C4-2B (cell line): ENCODE results near the gene ANKH.
"Not testable (repeated sequence)": the region's sequence is repeated elsewhere in the genome, so short reads cannot be mapped to it uniquely, and the experiment has no call there.

Experiments used
- H3K27ac ChIP-seq: fragments of 450-650 bp; 2 replicates; pipeline ENCODE4 v1.5.1; 2017
- ZFX ChIP-seq: fragments of 450-650 bp; IDR thresholded peaks from 2 replicates; pipeline ENCODE4 v1.6.1; 2017
- TF ChIP-seq, protein P1 (sequence below): fragments of 450-650 bp; conservative IDR thresholded peaks from 2 replicates; pipeline ENCODE4 v1.5.1; 2017; ENCODE audit warnings: mild to moderate bottlenecking

ANKH gene

DNA sequence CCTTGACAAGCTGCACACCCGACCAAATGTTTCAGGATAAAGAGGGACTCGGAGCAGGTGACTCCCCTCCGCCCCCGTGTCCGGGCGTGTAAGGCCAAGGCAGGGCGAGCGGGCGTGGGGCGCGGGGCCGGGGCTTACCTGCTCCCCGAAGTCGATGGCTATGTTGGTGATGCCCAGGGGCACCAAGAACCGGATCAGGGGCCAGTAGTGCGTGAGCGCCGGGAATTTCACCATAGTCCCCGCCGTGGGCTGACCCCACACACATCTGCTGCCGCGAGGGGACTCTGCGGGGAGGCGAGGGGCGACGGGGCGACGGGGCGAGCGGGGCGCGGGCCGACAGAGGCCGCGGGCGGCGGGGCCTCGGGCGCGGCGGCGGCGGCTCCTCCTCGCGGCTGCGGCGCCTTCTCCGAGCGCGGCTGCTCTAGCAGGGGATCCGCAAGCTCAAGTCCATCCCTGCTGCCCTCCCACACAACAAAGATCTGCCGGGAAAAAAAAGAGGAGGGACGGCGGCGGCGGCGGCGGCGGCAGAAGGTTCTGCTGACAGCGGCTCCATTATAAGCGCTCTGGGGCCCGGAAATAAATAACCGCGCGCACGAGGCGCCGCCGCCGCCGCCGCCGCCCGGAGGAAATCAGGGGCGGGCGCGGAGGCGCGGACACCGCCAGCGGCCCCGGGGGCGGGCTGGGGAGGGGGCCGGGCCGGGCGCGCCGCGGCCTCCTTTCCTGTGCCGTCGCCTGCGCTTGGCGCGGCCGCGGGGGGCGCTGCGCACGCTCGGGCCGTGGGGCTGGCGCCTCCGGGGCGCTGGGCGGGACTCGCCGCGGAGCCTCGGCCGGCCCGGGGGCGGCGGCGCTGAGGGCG lies at the start of gene ANKH:
Gene ANKH, minus strand, starts transcription at position 565 of the 856 bp plus-strand sequence. Its CDS starts 331 bp downstream, at position 234.
- H3K27ac ChIP-seq, result peak within 1 kb of the TSS; percentile 88
- TF ChIP-seq, protein P1, sequence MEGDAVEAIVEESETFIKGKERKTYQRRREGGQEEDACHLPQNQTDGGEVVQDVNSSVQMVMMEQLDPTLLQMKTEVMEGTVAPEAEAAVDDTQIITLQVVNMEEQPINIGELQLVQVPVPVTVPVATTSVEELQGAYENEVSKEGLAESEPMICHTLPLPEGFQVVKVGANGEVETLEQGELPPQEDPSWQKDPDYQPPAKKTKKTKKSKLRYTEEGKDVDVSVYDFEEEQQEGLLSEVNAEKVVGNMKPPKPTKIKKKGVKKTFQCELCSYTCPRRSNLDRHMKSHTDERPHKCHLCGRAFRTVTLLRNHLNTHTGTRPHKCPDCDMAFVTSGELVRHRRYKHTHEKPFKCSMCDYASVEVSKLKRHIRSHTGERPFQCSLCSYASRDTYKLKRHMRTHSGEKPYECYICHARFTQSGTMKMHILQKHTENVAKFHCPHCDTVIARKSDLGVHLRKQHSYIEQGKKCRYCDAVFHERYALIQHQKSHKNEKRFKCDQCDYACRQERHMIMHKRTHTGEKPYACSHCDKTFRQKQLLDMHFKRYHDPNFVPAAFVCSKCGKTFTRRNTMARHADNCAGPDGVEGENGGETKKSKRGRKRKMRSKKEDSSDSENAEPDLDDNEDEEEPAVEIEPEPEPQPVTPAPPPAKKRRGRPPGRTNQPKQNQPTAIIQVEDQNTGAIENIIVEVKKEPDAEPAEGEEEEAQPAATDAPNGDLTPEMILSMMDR, result peak; percentile 90
- no peak for TF ChIP-seq ZFX

DNA sequence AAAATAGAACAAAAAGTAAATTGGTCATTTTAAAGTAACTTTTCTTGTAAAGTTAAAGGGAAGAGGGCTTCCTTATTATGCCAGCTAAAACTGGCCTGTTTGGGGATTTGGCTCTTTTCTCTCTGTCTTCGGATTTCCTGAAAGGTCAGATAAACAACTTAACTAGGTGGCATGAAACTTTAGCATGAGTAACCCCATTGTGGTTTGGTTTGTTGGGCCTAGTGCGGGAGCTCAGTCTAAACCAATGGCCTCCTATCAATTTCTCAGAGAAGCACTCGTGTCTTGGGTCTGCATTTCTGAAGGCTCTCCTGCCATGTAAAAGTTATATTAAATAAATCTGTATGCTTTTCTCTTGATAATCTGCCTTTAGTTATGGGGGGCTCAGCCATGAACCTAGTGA lies 48.5 kb upstream of the ANKH start:
- no peak overlapping the region for H3K27ac ChIP-seq
- TF ChIP-seq, protein P1, result no peak
- TF ChIP-seq ZFX, result no peak

DNA sequence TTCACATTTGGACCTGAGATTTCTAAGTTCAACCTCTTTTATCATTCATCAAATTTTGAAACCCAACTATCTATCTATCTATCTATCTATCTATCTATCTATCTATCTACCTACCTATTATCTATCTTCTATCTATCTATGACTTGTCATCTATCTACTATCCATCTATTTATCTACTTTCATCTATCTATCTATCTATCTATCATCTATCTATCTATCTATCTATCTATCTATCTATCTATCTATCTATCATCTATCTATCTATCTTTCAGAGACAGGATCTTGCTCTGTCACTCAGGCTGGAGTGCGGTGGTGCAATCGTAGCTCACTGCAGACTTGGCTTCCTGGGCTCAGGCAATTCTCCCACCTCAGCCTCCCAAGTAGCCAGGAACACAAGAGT lies 47.5 kb upstream of the ANKH start:
- H3K27ac ChIP-seq, result not testable (repeated sequence)

DNA sequence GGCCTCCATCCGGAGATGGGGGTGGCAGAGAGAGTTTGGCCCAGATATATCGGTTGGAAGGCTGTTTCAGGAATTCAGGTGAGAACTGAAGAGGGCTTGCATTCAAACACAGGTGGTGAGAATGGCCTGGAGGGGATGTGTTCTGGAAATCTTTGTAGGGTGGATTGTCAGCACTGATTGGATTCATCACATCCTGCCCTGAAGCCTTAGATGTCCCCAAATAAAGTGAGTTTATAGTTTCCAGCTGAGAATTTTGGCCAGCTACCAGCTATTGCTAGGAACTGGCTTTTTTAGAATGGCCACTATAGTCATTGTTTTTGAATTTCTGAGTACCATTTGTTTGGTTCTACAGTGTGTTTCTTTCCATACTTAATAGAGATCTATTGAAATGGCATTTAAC lies 46.1 kb upstream of the ANKH start:
- peak overlapping the region; percentile 23; the same call in 1 of the 2 replicates for H3K27ac ChIP-seq
- no peak for TF ChIP-seq ZFX
- TF ChIP-seq, protein P1, result no peak

DNA sequence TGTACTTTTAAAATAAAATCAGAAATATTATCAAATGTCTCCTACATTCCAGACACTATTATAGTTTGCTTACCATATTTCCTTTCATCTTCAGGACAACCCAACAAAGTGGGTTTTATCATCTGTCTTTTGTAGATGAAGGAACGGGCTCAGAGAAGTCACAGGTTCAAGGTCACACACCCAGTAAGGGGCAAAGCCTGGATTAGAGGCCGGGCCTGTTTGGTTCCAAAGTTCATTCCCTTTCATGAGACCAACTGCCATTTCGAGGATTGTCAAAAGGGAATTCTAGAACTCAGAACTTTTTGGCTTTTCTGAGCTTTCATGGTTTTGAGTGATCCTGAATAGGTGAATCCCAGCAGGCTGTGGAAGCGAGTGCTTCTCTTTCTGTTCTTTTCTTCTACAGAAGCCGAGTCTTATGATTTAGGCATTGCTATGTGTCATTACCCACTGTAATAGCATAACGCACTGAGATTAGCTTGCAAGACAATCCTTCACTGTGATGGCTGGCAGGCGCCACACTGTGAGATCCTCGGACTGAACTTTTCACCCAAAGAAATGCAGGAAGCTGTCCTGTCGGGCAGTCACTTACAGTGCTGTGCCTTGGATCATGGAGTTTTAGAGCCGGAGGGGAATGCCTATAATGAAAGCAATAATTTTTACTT lies 43.8 kb upstream of the ANKH start:
- TF ChIP-seq ZFX, result no peak
- no peak overlapping the region for H3K27ac ChIP-seq

DNA sequence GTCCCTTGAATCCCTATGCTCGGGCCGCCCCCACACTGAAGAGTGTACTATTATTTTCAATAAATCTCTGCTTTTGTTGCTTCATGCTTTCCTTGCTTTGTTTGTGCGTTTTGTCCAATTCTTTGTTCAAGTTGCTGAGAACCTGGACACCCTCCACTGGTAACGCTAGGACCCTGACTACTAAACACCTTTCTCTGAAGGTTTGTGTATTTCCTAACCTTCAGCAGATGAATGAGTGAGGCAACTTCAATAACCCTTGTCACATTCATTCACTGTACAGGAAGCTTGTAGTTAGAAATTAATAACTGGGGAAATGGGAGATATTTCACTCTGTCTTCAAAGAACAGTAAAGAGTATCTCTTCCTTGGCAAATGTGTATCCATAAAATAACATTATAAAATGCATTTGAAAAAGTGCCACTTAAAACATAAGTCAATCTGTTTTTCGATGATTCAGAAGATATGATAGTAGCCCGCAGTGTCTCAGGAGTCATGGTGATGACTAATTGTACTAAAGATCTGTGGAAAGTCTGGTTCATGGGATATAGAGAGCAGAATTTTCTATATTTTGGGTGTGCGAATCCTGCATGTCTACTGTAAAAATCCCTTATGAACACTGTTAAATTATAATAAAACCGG lies 43.2 kb upstream of the ANKH start:
- no peak overlapping the region for H3K27ac ChIP-seq
- TF ChIP-seq ZFX, result no peak
- TF ChIP-seq, protein P1, result no peak

DNA sequence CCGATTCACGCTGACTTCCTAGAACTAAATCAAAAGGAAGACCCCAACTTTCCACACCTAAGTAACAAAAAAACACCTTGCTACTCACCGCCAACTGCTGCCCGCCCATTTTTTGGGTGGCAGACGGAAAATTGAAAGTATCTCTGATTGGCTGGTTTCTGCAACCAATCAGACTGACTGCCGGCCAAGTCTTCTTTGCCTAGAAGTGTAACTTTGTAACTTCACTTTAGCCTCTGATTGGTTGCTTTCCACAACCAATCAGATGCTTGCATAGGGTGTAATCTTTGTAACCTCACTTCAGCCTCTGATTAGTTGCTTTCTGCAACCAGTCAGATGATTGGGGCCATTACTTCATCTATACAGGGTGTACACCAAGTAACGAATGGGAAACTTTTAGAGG lies 42.6 kb upstream of the ANKH start:
- no peak overlapping the region for H3K27ac ChIP-seq
- TF ChIP-seq ZFX, result no peak
- TF ChIP-seq, protein P1, result no peak

DNA sequence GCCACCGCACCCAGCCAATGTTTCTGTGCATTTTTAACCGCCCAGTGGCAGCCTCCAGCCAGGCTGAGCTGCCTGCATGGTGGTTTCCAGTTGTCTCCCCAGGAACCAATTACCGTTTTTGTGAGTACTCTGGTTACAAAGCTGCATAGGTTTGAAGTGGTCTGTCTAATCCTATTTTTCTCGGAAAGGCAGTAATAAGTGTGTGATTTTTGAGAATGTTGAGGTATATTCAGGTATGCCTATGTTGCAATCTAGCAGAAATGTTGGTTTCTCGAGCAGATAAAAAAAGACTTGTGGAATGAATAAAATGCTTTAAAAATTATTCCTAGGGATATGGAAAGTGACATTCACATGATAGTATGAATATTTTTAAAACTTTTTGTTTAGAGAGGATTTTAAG lies 41.5 kb upstream of the ANKH start:
- TF ChIP-seq ZFX, result no peak
- TF ChIP-seq, protein P1, result no peak
- no peak overlapping the region for H3K27ac ChIP-seq
